ENCODE measurements around the gene DOK1.
A peak's percentile ranks its signal among the peaks of the same experiment; 100 is the strongest.

Gene DOK1

GRCh38 chr2:74525717-74526648, 28.5 kb upstream of the DOK1 start, which contains the start of gene DQX1:
DQX1 (minus strand) TSS chr2:74526231; CDS start chr2:74525729, 502 bp downstream.
- peak; percentile 39 for DNase-seq (ENCODE audit: low spot score)

GRCh38 chr2:74526649-74527230, 27.8 kb upstream of the DOK1 start:
- no peak for DNase-seq (ENCODE audit: low spot score)

GRCh38 chr2:74527741-74528140, 26.8 kb upstream of the DOK1 start:
- no peak for DNase-seq (ENCODE audit: low spot score)

GRCh38 chr2:74528600-74529356, 25.7 kb upstream of the DOK1 start:
- DNase-seq (ENCODE audit: low spot score): no peak

GRCh38 chr2:74529357-74530238, 24.9 kb upstream of the DOK1 start, which contains the start of the genes AUP1 and HTRA2:
AUP1 (minus strand) TSS chr2:74529706; CDS start chr2:74529629, 77 bp downstream.
HTRA2 (plus strand) TSS chr2:74529933; CDS start chr2:74530007, 74 bp downstream.
- peak; percentile 94 for DNase-seq (ENCODE audit: low spot score)

- peak; percentile 94 for DNase-seq (ENCODE audit: low spot score)
Measured at GRCh38 chr2:74530239-74531187, 24.0 kb upstream of the DOK1 start.

- DNase-seq (ENCODE audit: low spot score): no peak
Measured at GRCh38 chr2:74531666-74532065, 22.9 kb upstream of the DOK1 start.

- peak; percentile 75 for DNase-seq (ENCODE audit: low spot score)
Measured at GRCh38 chr2:74532222-74532621, 22.3 kb upstream of the DOK1 start.

GRCh38 chr2:74533464-74533863, 21.1 kb upstream of the DOK1 start:
- DNase-seq (ENCODE audit: low spot score): no peak

GRCh38 chr2:74534411-74534810, 20.1 kb upstream of the DOK1 start:
- no peak for DNase-seq (ENCODE audit: low spot score)

GRCh38 chr2:74535440-74535965, 19.0 kb upstream of the DOK1 start:
- no peak for DNase-seq (ENCODE audit: low spot score)

- DNase-seq (ENCODE audit: low spot score): no peak
Measured at GRCh38 chr2:74536166-74536950, 18.2 kb upstream of the DOK1 start.

GRCh38 chr2:74537140-74537539, 17.4 kb upstream of the DOK1 start:
- no peak for DNase-seq (ENCODE audit: low spot score)

GRCh38 chr2:74538881-74539339, 15.6 kb upstream of the DOK1 start:
- DNase-seq (ENCODE audit: low spot score): no peak

GRCh38 chr2:74540291-74540690, 14.2 kb upstream of the DOK1 start:
- DNase-seq (ENCODE audit: low spot score): no peak

- DNase-seq (ENCODE audit: low spot score): no peak
Measured at GRCh38 chr2:74542978-74543377, 11.5 kb upstream of the DOK1 start.

GRCh38 chr2:74544634-74545033, 9.9 kb upstream of the DOK1 start:
- DNase-seq (ENCODE audit: low spot score): no peak

GRCh38 chr2:74546004-74546403, 8.5 kb upstream of the DOK1 start:
- DNase-seq (ENCODE audit: low spot score): no peak

GRCh38 chr2:74548285-74548899, 6.1 kb upstream of the DOK1 start:
- DNase-seq (ENCODE audit: low spot score): no peak
